NCI-H1694 treated with DMSO at 0.1 percent for 48 hours (cell line): ENCODE results near the gene ZNF346.
A peak's percentile ranks its signal among the peaks of the same experiment; 100 is the strongest.
"Not testable (repeated sequence)": the region's sequence is repeated elsewhere in the genome, so short reads cannot be mapped to it uniquely, and the experiment has no call there.

Experiments
- DNase-seq: peaks from one replicate; lab custom pipeline; 2025; lab: John Stamatoyannopoulos, UW

The ZNF346 gene, protein sequence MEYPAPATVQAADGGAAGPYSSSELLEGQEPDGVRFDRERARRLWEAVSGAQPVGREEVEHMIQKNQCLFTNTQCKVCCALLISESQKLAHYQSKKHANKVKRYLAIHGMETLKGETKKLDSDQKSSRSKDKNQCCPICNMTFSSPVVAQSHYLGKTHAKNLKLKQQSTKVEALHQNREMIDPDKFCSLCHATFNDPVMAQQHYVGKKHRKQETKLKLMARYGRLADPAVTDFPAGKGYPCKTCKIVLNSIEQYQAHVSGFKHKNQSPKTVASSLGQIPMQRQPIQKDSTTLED

DNA sequence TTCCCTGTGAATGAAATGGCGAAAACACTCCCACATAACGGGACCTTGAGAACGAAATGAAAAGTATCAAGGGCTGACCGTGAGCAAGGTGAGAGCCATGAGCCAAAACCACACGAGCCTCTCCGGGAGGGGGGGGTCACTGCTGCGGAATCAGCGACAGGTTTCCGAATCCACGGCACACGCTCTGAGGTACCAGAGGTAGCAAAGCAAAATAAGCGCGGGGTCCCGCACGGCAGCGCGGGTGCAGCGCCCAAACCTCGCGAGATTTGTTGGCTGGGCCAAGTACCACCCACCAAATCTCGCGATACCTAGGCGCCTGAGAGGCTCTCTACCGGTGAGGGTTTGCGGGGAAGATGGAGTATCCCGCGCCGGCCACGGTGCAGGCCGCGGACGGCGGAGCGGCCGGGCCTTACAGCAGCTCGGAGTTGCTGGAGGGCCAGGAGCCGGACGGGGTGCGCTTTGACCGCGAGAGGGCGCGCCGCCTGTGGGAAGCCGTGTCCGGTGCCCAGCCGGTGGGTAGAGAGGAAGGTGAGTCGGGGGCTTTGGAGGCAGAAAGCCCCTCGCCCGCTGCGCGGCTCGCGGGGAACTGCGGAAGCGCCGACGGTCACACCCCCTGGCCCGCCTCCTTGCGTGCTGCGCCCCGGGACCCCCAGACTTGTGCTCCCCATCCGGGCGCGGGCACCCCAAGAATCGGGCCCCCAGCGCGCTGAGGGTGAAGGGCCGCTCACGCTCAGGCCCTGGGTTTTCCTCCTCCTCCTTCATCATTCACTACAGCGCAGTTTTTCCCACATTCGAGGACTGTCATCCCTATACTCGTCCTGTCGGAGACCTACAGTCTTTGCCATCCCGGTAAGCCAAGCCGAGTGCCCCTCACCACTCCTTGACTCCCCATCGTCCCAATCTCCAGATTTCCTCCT is at the start of gene ZNF346:
Gene ZNF346, plus strand, starts transcription at position 311 of the 917 bp plus-strand sequence. Its CDS starts 43 bp downstream, at position 354.
- peak; percentile 88 for DNase-seq

GRCh38 chr5:176979669-176980068 is 42.8 kb upstream of the ZNF346 start:
- DNase-seq = no peak

GRCh38 chr5:176980818-176981217 is 41.7 kb upstream of the ZNF346 start:
- no peak for DNase-seq

DNA sequence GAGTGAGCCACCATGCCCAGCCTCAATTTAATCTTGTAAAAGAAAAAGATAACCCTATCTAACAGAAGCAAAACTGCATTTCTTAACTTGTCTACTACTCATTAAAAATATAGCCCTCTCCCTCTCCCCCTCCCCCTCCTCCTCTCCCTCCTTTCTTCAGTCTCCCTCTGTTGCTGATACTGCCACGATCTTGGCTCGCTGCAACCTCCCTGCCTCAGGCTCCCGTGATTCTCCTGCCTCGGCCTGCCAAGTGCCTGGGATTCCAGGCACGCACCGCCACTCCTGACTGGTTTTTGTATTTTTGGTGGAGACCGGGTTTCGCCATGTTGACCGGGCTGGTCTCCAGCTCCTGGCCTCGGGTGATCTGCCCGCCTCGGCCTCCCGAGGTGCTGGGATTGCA is 39.4 kb upstream of the ZNF346 start:
- not testable (repeated sequence) for DNase-seq

- DNase-seq = not testable (repeated sequence)
Observed at GRCh38 chr5:176983593-176983992, 38.9 kb upstream of the ZNF346 start.

- DNase-seq = not testable (repeated sequence)
Observed at GRCh38 chr5:176984176-176984575, 38.3 kb upstream of the ZNF346 start.

GRCh38 chr5:176985516-176985915 is 37.0 kb upstream of the ZNF346 start:
- DNase-seq = no peak

DNA sequence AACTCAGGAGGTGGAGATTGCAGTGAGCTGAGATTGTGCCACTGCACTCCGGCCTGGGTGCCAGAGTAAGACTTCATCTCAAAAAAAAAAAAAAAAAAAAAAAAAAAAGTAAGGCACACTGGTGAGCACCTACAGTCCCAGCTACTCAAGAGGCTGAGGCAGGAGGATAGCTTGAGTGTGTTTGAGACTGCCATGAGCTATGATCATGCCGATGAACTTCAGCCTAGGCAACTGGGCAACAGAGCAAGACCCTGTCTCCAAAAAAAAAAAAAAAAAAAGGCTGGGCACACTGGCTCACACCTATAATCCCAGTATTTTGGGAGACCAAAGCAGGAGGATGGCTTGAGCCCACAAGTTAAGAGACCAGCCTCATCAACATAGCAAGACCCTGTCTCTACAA is 36.2 kb upstream of the ZNF346 start:
- DNase-seq = no peak

DNA sequence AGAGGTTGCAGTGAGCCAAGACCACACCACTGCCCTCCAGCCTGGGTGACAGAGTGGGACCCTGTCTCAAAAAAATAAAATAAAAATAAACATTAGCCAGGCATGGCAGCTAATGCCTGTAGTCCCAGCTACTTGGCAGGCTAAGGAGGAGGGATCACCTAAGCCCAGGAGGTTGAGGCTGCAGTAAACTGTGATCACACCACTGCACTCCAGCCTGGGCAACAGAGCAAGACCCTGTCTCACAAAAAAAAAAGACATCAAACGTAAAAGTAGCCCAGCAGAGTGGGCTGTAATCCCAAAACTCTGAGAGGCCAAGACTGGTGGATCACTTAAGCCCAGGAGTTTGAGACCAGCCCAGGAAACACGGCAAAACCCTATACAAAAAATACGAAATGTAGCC is 34.9 kb upstream of the ZNF346 start:
- DNase-seq = no peak

DNA sequence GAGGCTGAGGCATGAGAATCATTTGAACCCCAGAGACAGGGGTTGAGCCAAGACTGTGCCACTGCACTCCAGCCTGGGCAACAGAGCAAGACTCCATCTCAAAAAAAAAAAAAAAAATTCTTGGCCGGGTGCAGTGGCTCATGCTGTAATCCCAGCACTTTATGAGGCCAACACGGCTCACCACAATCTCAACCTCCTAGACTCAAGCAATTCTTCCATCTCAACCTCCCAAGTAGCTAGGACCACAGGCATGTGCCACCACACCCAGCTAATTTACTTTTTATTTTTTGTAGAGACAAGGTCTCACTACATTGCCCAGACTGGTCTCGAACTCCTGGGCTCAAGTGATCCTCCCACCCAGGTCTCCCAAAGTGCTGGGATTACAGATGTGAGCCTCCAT is 29.4 kb upstream of the ZNF346 start:
- DNase-seq = not testable (repeated sequence)

- DNase-seq = no peak
Observed at GRCh38 chr5:176994460-176995121, 27.9 kb upstream of the ZNF346 start.

DNA sequence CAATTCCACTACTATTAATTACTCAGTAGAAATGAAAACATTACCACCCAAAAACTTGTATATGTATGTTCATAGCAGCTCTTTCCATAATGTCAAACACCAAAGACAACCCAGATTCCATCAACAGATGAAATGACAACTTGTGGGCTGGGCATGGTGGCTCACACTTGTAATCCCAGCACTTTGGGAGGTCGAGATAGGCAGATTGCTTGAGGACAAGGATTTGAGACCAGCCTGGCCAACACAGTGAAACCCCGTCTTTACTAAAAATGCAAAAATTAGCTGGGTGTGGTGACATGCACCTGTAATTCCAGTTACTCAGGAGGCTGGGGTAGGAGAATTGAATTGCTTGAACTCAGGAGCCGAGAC is 27.4 kb upstream of the ZNF346 start:
- no peak for DNase-seq

- no peak for DNase-seq
Observed at GRCh38 chr5:176995896-176996767, 26.4 kb upstream of the ZNF346 start.

GRCh38 chr5:176996780-176997179 is 25.7 kb upstream of the ZNF346 start:
- DNase-seq = no peak

- DNase-seq = no peak
Observed at GRCh38 chr5:176998828-176999227, 23.7 kb upstream of the ZNF346 start.

GRCh38 chr5:176999526-176999925 is 23.0 kb upstream of the ZNF346 start:
- not testable (repeated sequence) for DNase-seq

GRCh38 chr5:177003649-177004048 is 18.8 kb upstream of the ZNF346 start:
- peak; percentile 5 for DNase-seq

GRCh38 chr5:177004961-177005360 is 17.5 kb upstream of the ZNF346 start:
- no peak for DNase-seq

DNA sequence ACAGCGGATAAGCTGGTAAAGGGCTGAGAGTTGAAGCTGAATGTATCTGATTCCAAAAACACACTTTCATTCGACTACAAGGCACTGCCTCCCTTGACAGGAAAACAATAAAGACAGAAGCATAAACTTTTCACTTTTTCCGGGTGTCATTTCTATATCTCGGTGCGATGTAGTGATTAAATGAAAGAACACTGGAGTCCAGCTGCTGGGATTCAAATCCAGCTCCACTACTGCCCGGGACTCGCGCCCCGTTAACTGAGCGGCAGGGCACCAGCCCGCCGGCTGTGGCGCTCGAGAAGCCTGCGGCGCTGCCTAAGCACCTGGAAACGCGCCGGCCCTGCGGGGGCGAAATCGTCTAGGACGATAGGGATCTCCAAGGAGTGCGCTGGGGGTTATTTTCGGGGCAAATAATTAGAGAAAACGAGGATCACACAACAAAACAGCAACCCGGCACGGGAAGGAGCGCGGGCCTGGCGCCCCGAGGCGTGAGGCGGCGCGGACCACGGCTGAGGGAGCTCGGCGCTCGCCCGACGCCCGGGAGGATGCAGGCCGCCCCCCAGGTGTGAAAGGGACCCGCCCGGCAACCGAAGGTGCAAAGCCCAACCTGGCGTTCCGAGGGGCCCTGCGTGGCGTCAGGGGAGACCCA is 16.8 kb upstream of the ZNF346 start:
- DNase-seq = peak; percentile 21

DNA sequence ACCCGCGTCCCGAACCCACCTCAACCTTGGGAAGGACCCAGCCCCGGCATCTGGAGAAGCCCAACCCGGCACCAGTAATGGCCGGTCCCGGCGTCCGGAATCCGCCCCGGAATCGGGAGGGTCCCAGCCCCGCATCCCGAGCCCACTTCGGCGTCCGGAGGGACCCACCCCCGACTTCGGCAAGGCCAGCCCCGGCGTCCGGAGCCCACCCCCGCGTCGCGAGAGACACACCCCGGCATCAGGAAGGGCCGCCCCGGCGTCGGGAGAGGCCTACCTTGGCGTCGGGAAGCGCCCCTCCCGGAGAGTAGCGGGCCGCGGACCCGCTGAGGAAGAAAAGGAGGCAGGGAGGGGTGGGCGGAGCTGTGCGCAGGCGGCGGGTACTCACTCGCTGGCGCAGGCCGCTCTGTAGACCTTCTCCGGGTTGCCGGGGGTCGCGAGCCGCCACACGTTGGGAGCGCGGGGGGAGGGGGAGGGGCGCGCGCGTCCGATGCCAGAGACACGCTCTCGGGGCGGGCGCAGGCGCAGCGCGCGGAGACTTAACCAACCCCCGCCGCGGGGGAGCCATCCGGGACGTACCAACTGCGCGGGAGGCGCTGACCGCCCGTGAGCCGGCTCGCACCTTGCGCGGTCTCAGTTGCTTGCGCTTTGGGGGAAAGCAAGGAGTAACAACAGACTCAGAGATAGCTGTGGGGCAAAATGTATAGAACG is 16.1 kb upstream of the ZNF346 start, which contains the start of gene UIMC1:
Gene UIMC1, minus strand, starts transcription at position 515 of the 708 bp plus-strand sequence. CDS start 24,164 bp downstream, outside the sequence.
- DNase-seq = peak; percentile 78
